HPDE6-E6E7 (cell line): ENCODE measurements around the gene SELENOP.
"Not testable (repeated sequence)": the region's sequence is repeated elsewhere in the genome, so short reads cannot be mapped to it uniquely, and the experiment has no call there.

Experiments used
- DNase-seq: peaks from one replicate; pipeline ENCODE4 v3.0.0; 2011; ENCODE audit warnings: missing footprints; ENCODE audit errors: extremely low spot score

The SELENOP gene

DNA sequence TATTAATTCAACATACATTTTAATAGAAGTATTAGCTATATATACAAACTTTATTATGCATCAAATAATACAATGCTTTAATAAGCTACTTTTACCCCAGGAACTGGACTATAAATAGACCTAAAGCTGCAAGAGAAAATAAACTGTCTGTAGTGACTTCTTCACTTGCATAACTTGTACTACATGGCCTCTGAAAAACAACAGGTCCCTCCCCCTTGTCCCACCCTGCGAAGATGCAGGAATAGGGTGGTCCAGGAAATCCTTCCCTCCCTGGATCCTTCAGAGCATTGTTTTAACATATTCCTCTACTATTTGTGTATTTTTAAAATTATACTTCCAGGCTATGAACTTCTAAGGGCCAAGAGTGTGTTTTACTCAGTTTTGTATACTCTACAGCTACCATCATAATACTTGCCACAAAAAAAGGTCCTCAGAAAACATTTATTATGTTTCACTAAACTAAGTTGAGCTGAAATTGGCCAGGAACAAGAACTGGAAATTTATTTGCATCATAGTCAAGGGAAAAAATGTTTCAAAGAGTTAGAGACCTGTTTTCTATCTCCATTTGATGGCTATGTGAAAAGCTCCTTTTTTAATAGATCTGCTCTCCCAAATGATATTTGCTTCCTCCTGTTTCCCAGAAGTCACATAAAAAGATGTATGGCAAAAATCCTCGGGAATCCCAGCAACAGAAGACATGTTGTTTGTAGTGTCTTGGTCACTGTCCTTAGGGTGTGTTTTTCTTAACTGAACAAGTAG lies 15.2 kb upstream of the SELENOP start:
- DNase-seq = no peak

DNA sequence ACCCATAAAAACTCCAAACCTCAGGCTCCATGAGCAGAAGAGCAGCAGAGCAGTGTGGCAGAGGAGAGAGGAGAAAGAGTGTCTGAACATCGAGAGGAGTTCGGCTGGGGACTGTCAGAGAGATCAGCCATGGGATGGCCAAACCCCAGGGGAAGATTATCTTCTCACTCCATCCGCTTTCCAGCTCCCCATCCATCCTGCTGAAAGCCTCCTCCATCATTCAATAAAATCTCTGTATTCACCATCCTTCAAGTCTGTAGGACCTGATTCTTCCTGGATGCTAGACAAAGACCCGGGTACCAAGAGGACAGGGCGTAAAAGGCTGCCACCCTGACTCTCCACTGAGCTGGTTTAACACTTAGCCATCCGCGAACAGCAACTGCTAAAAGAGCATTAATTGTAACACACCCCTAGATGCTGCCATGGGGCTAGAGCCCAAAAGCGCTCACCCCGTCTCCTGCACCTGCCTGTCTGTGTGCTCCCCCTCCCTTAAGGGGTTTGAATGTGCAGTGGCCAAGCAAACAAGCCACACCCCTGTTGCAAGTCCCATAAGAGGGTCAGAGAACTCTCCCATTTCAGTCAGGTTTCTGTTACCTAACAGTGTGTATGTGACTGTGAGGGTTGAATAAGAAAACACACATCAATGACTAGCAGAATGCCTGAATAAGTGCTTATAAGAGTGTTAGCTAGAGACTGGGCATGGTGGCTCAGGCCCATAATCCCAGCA lies 13.9 kb upstream of the SELENOP start:
- DNase-seq = no peak

DNA sequence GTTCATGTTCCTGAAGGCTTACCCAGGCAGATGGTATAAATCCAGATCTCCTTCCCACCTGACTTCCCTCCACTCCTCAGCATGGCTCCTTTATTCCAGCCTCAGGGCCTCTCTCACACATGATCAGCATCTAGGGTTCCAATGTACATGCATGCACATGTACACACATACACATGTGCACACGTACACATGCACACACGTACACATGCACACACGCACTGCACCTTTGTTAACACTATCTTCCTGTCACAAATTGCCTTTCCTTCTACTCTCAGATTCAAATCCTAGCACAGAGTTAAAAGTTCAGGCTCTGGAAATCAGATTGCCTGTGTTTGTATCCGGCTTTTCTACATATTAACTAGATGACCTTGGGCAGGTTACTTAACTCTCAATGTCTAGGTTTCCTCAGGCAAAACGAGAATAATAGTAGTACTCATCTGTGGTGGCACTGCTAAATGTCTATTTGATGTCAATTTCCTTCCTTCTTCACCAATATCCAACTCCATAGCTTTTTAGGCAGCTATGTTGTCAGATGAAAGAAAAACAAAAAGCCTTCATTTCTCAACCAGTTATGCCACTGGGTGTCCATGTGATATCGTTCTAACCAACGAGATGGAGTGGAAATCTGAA lies 12.8 kb upstream of the SELENOP start:
- no peak for DNase-seq

DNA sequence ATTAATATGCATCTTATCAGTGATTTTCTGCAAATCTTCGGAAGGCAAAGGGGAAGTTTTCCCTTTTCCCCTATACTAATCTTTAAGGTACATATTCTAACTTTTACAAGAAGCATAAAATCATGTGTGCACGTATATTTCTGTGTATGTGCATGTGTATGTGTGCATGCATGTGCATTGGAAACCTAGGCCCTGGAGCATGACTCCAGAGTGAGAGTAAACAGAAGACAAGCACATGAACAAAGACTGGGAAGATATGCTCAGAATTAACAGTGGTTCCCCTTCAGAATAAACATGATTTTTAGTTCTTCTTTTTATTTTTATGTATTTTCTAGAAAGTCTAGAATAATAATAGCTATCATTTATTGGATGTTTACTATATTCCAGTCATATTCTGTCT lies 10.9 kb upstream of the SELENOP start:
- no peak for DNase-seq

DNA sequence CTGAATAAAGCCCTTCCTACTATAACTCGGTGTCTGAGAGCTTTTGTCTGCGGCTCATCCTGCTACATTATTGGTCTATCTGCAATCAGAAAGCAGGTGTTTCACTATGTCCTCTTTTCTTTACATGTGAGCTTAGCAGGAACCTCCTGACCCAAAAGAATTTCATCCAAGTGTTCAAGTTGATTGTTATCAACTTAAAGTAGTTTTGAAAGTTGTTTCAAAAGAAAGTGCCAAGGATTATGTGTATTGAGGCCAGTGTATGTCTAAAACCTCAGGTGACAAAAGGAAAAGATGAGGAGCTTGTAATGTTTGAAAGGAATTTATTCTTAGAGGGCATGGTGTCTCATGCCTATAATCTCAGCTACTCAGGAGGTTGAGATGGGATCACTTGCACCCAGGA lies 8.1 kb upstream of the SELENOP start:
- DNase-seq = no peak

DNA sequence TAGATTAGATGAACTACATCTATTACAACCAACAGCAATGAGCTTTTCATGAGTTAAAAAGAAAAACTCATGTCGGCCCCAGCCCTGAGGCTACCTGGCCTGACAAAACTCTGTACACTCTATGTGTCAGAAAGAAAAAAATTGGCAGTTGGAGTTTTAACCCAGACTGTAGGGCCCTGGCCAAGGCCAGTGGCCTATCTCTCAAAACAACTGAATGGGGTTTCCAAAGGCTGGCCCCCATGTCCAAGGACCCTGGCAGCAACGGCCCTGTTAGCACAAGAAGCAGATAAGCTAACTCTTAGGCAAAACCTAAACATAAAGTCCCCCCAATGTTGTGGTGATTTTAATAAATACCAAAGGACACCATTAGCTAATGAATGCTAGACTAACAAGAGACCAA lies 4.9 kb upstream of the SELENOP start:
- not testable (repeated sequence) for DNase-seq

DNA sequence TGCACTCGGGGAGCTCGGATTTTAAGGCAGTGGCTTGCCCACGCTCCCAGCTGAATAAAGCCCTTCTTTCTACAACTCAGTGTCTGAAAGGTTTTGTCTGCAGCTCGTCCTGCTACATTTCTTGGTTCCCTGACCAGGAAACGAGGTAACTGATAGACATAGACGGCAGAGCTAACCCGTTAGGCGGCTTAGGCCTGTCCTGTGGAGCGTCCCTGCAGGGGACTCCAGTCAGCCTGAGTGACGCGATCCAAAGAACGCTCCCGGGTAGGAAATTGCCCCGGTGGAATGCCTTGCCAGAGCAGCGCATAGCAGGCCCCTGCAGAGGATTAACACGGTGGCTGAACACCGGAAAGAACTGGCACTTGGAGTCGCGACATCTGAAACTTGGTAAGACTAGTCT lies 1.8 kb upstream of the SELENOP start:
- no peak for DNase-seq

DNA sequence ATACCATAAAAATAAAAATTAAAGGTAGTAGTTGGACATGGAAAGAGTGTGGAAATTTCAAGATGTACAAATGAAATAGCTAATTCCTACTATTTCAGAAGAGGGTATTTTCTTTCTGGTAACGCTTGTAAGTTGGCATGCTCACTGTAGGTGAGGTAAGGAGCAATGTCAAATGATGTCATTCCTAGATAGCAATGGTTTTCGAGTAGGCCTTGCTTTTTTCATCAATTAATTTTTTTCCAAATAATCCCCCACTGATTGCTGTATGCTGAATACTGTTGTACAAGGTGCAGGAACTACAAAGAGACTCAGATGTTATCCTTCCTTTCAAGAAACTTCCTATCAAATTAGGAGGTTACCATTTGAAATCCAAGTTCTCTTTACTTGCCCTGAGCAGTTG lies 928 bp upstream of the SELENOP start:
- DNase-seq = no peak

DNA sequence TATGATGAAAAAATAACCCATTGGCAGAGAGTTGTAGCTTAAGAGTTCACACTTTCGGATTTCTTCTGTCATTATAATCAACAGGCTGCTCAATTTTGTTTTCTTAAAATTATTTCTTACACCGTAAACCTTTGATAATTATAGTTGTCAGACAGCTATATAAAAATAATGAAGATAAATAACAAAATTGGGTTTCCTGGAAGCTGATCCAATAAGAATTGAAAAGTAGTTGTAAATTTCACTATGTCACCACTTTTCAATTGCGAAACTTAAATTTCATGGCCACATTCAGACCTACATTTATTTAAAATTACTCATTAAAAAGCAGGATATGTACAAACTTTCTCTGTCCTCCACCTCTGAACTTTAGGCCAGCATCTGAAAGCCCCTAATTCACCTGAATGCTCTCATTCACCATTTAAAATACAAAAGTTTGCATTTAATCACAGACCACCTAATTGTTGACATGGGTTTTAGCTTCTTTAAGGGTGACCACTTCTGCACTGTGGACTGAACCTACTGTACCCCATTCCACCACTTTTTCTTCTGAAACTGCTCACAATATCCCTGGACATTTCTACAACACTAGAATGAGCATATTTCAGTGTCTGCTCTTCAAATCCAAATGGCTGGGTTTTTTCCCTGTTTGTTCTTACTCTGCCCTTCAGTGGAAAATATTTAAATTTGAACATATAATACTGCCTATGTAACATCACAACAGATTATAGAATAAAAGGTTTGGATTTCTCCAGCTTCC lies 680 bp downstream of the SELENOP start:
- no peak for DNase-seq

DNA sequence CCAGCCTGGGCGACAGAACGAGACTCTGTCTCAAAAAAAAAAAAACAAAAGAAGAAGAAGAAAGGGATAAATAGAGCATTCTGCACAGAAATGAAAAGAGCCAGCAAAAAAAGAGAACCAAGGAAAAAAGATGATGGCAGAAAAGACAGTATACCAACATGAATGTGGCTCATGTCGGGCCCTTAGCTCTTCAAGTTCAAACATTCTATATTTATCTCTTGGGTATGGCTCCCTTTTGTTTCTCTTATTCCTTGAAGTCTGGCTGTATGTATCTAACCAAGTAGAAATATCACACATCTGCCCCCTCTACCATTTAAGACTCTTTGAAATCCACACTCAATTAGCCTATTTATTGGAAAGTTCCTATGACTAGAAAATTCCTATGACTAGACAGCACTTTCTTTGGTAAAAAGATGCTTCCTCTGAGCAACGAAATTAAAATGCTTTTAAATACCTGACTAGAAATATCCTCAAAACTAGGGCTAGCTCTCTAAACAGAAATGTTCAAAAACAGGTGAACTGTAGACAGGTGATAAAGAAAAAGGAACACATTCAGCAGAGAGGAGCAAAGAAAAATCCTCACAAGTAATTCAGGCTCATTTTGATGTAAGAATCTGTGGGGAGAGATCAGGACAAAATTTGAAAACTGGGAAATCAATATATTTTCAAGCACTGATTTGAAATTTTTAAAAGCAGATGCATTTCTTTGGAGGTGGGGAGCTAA lies 2.6 kb downstream of the SELENOP start:
- no peak for DNase-seq

DNA sequence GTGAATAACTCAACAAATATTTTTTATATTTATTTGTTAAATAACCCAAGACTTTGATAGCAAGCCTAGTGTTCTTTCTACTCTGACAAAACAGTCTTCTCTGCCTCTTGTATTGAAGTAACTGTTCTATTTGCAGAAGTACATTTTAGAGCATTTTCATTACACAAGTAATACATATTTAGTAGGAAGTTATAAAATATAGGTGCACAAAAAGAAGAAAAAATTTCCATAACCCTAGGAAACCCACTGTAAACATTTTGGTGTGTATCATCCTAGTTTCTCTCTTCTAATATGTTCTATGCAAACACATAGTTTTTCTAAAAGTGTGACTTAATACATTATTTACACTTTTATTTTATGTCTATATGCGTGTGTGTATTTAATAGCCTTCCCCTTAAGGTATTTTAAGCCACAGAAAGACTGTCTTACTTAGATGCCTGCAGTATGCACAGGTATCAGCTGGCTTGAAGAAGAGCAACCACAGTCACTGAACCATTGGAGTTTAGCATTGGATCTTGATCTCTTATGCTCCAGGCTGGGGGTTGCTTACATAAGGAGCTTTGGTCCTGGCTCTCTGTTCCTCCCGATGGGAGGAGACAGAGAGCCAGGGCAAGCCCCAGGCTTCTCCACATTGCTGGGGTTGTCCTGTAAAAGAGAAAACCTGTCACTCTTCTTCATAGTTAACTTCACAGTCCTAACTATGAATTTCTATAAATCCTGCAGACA lies 3.8 kb downstream of the SELENOP start:
- DNase-seq = no peak

DNA sequence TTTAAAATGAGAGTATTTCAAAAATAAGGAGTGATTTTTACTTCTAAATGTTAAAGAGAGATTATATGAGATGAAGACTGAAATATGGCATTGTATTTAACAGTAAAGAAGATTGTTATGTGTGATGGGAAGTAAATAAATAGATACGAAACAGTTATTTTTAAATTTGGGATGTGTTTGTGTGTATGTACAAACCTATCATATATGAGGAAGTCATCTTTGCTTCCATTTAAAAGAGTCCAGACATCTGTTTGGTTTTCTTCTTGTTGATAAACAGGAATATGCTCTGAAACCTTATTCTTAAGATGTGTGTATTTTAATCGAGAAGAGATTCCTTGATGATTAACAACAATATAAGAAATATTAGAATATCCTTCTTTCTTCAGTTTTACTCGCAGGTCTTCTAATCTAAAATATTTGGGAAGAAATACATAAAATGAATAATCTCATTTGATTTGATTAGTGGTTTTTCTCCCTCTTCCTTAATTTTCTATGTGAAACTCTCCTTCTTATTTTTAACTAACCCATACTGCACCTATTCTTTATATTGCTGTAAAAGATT lies 4.9 kb downstream of the SELENOP start:
- no peak for DNase-seq

DNA sequence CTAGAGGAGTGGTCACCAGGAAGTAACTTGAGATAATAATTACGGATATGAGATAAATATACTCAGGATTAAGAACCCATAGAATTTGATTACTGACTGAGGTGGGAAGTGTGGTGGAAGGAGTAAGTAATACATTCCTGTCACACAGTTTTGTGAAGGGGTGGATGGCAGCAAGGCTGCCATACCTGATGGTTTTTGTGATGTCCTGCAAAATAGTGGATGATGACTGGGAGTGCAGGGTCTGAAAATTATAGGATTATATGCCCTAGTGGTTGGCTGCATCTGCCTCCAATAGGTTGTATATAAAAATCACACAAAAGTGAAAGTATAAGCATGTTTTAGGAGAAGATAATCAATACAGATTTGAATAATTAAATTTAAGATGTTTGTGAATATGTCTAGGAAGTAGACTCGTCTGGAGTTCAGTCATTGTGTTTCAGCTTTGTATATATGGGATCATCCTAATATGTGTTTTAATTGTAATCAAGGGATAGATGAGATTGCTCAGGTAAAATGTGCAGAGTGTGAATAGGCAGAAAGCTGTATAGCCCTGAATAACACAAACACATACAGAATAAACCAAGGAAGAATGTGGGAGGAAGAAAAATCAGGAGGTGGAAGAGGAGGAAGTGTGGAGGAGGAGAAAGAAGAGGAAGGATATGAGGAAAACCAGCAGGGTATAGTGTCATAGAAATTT lies 5.5 kb downstream of the SELENOP start:
- no peak for DNase-seq

DNA sequence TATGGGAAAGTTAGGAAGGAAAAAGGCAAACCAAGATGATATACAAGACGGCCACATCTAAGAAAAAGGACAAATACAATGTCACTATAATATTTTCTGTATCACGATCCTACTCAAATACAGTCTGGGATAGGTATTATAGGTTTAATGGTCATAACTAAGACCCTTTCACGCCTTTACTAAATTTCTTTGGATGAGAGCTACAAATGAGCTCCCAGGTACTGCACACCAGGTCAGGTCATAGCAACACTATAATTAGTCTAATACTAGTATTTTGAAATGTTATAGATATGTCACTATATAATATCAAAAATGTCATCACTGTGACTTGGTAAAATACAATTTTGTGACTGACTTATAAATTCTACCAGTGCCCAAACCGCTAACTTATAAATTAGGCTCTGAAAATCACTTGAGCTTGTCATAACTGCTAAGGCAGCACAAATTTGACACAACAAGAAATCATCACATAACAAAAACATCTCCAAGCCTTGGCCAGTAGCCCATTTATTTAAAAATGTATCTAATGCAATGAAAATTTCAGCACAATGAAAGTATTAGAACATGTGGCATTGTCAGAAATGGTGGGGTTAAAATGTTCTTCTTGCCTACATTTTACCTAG lies 6.9 kb downstream of the SELENOP start:
- DNase-seq = no peak

DNA sequence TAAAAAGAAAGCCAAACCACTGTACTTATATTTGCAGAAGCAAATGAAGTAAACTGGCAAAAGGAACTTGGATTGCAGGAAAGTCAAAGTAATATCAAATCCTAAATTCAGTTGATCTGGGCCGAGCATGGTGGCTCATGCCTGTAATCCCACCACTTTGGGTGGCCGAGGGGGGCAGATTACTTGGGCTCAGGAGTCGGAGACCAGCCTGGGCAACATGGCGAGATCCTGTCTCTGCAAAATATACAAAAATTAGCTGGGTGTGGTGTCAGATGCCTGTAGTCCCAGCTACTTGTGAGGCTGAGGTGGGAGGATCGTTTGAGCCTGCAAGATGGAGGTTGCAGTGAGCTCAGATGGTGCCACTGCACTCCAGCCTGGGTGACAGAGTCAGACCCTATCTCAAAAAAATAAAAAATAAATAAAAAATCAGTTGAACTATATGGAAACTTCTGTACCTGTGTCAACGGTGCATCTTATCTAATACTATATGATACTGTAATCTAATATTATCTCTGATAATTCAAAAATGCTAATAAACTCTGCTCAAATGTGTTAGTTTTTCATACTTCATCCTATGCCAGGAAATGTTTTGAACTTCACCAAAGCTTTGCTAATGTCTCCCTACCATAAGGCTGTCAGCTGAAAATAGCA lies 10.1 kb downstream of the SELENOP start:
- no peak for DNase-seq

DNA sequence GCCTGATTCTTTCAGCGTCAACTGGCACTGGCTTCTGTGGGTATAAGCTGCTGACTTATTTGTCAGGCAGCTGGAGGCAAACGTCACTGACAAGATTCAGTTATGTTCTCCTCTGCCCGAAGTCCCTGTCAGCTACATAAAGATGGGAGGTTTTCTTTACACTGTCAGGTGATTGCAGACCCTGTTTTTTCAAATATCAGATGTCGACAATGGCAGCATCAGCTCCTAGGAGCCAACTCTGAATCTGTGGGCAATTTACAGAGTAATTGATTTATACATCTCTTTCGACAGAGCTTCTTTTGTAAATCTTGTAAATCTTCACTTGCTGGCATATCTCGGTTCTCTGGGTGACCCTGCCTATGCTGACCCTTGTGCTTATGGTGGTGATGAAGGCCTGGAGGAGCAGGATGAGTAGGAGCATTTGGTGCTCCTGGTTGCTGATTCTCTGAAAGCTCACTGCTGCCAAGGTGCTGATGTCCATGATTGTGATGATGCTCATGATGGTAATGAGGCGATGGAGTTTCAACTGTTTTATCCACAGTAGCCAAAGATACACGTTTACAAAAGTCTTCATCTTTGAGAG lies 10.9 kb downstream of the SELENOP start:
- no peak for DNase-seq

DNA sequence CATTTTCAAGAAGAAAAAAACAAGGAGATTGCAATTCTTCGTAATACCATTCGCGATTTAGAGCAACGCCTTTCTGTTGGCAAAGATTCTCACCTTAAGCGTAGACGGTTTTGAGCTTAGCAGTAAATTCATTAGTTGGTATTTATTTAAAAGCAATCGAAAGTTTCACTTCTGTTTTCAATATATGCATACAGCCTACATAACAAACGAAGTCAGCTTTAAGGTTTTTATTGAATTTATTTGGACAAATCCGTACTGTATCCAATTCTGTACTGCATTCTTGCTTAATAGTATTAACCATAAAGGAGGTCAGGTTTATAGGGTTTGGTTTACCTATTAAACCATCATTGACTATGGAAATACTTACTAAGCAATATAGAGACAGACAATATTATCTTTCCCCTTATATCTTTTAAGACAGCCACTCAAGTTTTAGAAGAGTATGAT lies 12.0 kb downstream of the SELENOP start:
- DNase-seq = no peak

DNA sequence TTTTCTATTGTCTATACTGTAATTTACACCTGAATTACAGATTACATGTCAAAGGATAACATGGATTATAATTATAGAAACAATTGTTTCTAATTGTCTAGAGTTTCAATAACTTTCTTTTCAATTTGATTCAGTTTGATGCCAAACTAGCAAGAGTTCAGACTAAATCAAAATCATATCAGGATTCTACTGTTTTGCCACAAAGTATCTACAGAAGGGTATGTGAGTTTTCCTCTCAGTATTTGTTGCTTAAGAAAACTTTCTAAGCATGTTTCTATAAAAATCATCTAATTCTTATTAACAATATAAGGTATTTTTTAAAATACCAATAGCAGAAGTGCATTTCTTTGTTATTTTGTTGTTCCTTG lies 12.5 kb downstream of the SELENOP start:
- no peak for DNase-seq
